ENCODE results near the gene BDP1. TPM values are rescaled to one million over a fixed set of nuclear protein-coding genes. Genes with fewer than 3 reads are reported as not detected.
"Not testable (repeated sequence)": the region's sequence is repeated elsewhere in the genome, so short reads cannot be mapped to it uniquely, and the experiment has no call there.

The BDP1 gene
- total RNA-seq, 1 donor from 2014 or later: 37.0 TPM

DNA sequence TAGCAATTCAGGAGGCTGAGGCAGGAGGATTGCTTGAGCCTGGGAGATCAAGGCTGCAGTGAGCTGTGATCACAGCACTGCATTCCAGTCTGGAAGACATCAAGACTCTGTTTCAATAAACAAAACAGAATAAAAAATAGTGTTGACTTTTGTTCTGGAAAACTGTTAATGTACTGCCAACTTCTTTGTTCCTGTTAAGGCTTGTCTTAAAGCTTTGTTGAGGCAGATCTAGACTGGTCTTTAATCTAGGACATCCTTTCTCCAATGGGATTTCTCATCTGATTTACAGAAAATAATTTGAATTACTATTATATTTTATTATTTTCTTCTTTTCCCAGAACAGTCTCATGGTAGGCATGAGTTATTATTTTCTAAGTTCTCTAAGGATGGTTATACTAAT is 26.0 kb downstream of the BDP1 start:
- no peaks in the 10 kb centered on the region for H3K4me1 Mint-ChIP-seq (ENCODE audit: low read depth, unreplicated experiment)
- no peak overlapping the region for H3K4me3 Mint-ChIP-seq (ENCODE audit: unreplicated experiment)
- H3K27me3 Mint-ChIP-seq (ENCODE audit: unreplicated experiment): no peaks in the 10 kb centered on the region
- DNase-seq: no peak
- no peaks in the 10 kb centered on the region for H3K36me3 Mint-ChIP-seq (ENCODE audit: unreplicated experiment)
- no peaks in the 10 kb centered on the region for H3K9me3 Mint-ChIP-seq (ENCODE audit: unreplicated experiment)
- no peak overlapping the region for H3K27ac Mint-ChIP-seq (ENCODE audit: unreplicated experiment)
- TF ChIP-seq, protein P1, sequence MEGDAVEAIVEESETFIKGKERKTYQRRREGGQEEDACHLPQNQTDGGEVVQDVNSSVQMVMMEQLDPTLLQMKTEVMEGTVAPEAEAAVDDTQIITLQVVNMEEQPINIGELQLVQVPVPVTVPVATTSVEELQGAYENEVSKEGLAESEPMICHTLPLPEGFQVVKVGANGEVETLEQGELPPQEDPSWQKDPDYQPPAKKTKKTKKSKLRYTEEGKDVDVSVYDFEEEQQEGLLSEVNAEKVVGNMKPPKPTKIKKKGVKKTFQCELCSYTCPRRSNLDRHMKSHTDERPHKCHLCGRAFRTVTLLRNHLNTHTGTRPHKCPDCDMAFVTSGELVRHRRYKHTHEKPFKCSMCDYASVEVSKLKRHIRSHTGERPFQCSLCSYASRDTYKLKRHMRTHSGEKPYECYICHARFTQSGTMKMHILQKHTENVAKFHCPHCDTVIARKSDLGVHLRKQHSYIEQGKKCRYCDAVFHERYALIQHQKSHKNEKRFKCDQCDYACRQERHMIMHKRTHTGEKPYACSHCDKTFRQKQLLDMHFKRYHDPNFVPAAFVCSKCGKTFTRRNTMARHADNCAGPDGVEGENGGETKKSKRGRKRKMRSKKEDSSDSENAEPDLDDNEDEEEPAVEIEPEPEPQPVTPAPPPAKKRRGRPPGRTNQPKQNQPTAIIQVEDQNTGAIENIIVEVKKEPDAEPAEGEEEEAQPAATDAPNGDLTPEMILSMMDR (IDR thresholded peaks at IDR 0.05; ENCODE audit: partially characterized antibody, unreplicated experiment): no peak

DNA sequence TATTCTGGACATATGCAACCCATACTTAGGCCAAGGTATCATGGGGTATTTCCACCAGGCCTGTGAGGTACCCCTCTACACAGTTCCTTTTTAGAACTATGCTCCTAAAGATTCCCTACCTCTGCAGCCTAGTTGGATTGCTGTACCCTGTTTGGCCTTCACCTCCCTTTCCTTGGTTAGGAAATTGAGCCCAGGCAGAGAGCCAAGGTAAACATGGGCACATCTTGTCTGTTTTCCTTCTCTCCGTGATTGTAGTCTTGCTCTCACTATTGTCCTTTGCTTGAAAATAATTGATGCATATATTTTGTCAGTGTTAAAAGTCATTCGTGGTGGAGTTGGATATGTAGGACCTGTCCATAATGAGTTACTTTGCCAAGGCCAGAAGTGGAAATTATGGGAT is 26.7 kb downstream of the BDP1 start:
- no peaks in the 10 kb centered on the region for H3K36me3 Mint-ChIP-seq (ENCODE audit: unreplicated experiment)

DNA sequence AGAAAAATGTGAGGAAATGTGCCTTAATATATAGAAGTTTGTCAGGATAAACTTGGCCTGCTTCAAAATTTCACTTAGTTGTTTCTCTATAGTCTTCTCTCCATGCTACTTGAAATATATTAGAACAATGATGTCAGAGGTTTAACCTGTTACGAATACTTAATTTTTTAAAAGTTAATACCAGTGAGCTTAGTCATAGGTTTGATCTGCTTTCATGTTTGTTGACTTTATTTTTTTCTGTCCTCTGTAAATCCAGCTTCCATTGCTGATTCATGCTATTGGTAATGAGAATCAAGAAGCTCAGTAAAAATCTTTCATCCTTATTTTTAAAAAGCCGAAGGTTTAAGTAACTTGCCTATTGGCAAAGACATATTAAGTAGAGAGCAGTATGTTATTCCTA is 27.9 kb downstream of the BDP1 start:
- no peaks in the 10 kb centered on the region for H3K36me3 Mint-ChIP-seq (ENCODE audit: unreplicated experiment)
- TF ChIP-seq, protein P1 (IDR thresholded peaks at IDR 0.05; ENCODE audit: partially characterized antibody, unreplicated experiment): no peak
- H3K27me3 Mint-ChIP-seq (ENCODE audit: unreplicated experiment): no peaks in the 10 kb centered on the region
- no peaks in the 10 kb centered on the region for H3K9me3 Mint-ChIP-seq (ENCODE audit: unreplicated experiment)
- H3K27ac Mint-ChIP-seq (ENCODE audit: unreplicated experiment): no peak overlapping the region
- H3K4me3 Mint-ChIP-seq (ENCODE audit: unreplicated experiment): no peak overlapping the region
- no peak for DNase-seq
- H3K4me1 Mint-ChIP-seq (ENCODE audit: low read depth, unreplicated experiment): no peaks in the 10 kb centered on the region

More for the DNA sequence above, 26.7 kb downstream of the BDP1 start:
- H3K4me3 Mint-ChIP-seq (ENCODE audit: unreplicated experiment): no peak overlapping the region
- TF ChIP-seq, protein P1 (IDR thresholded peaks at IDR 0.05; ENCODE audit: partially characterized antibody, unreplicated experiment): no peak
- no peak overlapping the region for H3K27ac Mint-ChIP-seq (ENCODE audit: unreplicated experiment)
- DNase-seq: no peak
- H3K9me3 Mint-ChIP-seq (ENCODE audit: unreplicated experiment): no peaks in the 10 kb centered on the region
- H3K27me3 Mint-ChIP-seq (ENCODE audit: unreplicated experiment): no peaks in the 10 kb centered on the region
- H3K4me1 Mint-ChIP-seq (ENCODE audit: low read depth, unreplicated experiment): no peaks in the 10 kb centered on the region

DNA sequence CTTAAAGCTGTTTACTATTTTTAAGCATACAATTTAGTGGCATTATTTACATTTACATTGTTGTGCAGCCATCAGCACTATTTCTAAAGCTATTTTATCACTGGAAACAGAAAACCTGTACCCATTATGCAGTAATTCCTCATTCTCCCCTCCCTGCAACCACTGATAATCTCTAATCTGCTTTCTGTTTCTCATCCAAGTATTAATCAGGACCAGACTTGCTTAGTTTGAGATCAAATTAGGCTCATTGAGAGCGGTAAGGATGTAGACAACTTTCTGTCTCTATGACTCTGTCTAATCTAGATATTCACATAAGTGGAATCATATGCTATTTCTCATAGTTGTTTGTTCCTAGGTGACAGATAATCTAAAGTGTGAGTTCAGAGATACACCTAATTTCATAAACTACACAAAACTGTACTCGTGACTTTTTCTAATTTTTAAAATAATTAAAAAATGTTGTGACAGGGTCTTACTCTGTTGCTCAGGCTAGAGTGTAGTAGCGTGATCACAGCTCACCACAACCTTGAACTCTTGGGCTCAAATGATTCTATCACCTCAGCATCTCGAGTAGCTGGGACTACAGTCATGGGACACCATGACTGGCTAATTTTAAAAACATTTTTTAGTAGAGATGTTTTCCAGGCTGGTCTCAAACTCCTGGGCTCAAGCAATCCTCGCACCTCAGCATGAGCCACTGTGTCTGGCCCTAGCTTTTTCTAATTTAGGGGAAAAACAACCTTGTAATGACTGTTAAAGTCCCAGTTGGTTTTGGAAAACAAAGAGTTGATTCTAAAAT is 37.6 kb downstream of the BDP1 start:
- Mint-ChIP-seq H3K27ac (ENCODE audit: unreplicated experiment) (no peak overlapping the region), H3K9me3 (ENCODE audit: unreplicated experiment) (no peaks in the 10 kb centered on the region), H3K36me3 (ENCODE audit: unreplicated experiment) (no peaks in the 10 kb centered on the region), H3K27me3 (ENCODE audit: unreplicated experiment) (no peaks in the 10 kb centered on the region), H3K4me3 (ENCODE audit: unreplicated experiment) (no peak overlapping the region), H3K4me1 (ENCODE audit: low read depth, unreplicated experiment) (no peaks in the 10 kb centered on the region)
- TF ChIP-seq, protein P1 (IDR thresholded peaks at IDR 0.05; ENCODE audit: partially characterized antibody, unreplicated experiment): no peak
- DNase-seq: no peak

DNA sequence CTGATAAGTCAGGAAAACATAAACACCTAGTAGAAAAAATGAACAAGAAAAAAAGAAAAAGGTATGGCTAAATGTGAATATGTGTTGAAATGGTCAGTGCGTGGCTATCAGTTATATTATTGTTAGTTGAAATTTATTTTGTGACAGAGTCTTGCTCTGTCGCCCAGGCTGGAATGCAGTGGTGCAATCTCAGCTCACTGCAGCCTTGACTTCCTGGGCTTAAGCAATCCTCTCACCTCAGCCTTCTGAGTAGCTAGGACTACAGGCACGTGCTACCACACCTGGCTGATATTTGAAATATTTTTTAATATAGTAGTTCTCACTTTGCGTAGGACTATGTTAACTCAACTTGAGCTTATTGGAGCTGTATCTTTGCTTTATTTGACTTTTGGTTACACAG is 38.8 kb downstream of the BDP1 start:
- not testable (repeated sequence) for H3K4me1 Mint-ChIP-seq (ENCODE audit: low read depth, unreplicated experiment); DNase-seq; H3K27ac Mint-ChIP-seq (ENCODE audit: unreplicated experiment); H3K36me3 Mint-ChIP-seq (ENCODE audit: unreplicated experiment); H3K4me3 Mint-ChIP-seq (ENCODE audit: unreplicated experiment); H3K9me3 Mint-ChIP-seq (ENCODE audit: unreplicated experiment); H3K27me3 Mint-ChIP-seq (ENCODE audit: unreplicated experiment)

DNA sequence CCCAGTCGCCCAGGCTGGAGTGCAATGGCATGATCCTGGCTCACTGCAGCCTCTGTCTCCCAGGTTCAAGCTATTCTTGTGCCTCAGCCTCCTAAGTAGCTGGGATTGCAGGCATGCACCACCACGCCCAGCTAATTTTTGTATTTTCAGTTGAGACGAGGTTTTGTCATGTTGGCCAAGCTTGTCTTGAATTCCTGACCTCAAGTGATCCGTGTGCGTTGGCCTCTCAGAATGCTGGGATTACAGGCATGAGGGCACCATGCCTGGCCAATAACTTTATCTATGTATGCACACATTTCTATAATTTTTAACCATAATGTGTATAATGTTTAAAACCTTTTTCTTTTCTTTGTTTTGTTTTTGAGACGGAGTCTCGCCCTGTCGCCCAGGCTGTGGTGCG is 43.3 kb downstream of the BDP1 start:
- not testable (repeated sequence) for H3K4me1 Mint-ChIP-seq (ENCODE audit: low read depth, unreplicated experiment); H3K9me3 Mint-ChIP-seq (ENCODE audit: unreplicated experiment); H3K4me3 Mint-ChIP-seq (ENCODE audit: unreplicated experiment); DNase-seq; H3K27ac Mint-ChIP-seq (ENCODE audit: unreplicated experiment); H3K36me3 Mint-ChIP-seq (ENCODE audit: unreplicated experiment); H3K27me3 Mint-ChIP-seq (ENCODE audit: unreplicated experiment)
